OCI-LY3 (cell line): ENCODE results near the gene PKD1.

ENCODE experiments used
- CTCF ChIP-seq: fragments of 200-600, 300-600 bp; sonication (generic); IDR thresholded peaks from 2 replicates; pipeline ENCODE4 v1.5.1; 2014; ENCODE audit warnings: antibody characterized with exemption, low read length, low read depth
- EZH2phosphoT487 ChIP-seq: fragments of 200-600 bp; shearing (Covaris generic); IDR thresholded peaks from 2 replicates; pipeline ENCODE4 v1.6.1; 2018; ENCODE audit warnings: antibody characterized with exemption, mixed run types, low read depth

GRCh38 chr16:2170587-2171435, 35.1 kb upstream of the PKD1 start:
- TF ChIP-seq CTCF, result no peak
- TF ChIP-seq EZH2phosphoT487, result no peak
